Bronchial epithelial cell (primary cell): ENCODE measurements around the gene VWA3A. TPM values are rescaled to one million over a fixed set of nuclear protein-coding genes. Genes with fewer than 3 reads are reported as not detected.
A peak's percentile ranks its signal among the peaks of the same experiment; 100 is the strongest.

Experiments used
- DNase-seq: peaks from one replicate; pipeline ENCODE4 v3.0.0-alpha.2; 2010; ENCODE audit warnings: low read depth
- FAIRE-seq: peaks from 2 replicates; lab custom pipeline; 2011; peaks lifted over from hg19 to GRCh38; lab: Jason Lieb, UNC
- H3K27me3 ChIP-seq: 2 replicates; pipeline ENCODE4 v1.5.1; 2011; ENCODE audit warnings: low read length; ENCODE audit not compliant: control insufficient read depth, insufficient read depth
- H3K36me3 ChIP-seq: 2 replicates; pipeline ENCODE4 v1.5.1; 2011; ENCODE audit warnings: low read length; ENCODE audit not compliant: control insufficient read depth, insufficient read depth
- H3K4me3 ChIP-seq: 2 replicates; pipeline ENCODE4 v1.5.1; 2011; ENCODE audit warnings: mild to moderate bottlenecking, low read depth, low read length, control low read depth
- CTCF ChIP-seq: IDR thresholded peaks from 2 replicates; pipeline ENCODE4 v1.5.1; 2011; ENCODE audit warnings: mild to moderate bottlenecking, moderate library complexity, low read length, control low read depth, inconsistent platforms; ENCODE audit not compliant: insufficient read depth, severe bottlenecking
- total RNA-seq: library from RNA; depleted of rRNA; stranded (reverse); fragments of >200 nt; gene quantifications from 2 replicates; pipeline ENCODE4 v1.2.1, GENCODE V29; 2014

VWA3A gene
- total RNA-seq, 1 donor from 2014 or later, result under 0.01 TPM

- peak overlapping the region; percentile 1 for H3K4me3 ChIP-seq
- no peaks in the 10 kb centered on the region for H3K27me3 ChIP-seq
- no peaks in the 10 kb centered on the region for H3K36me3 ChIP-seq
- no peak for TF ChIP-seq CTCF
- FAIRE-seq, result peak; percentile 62
- DNase-seq, result peak; percentile 93
These were observed 20.9 kb upstream of the VWA3A start for GRCh38 chr16:22071331-22071910.

- FAIRE-seq (no peak), DNase-seq (no peak)
- no peak for TF ChIP-seq CTCF
- no peaks in the 10 kb centered on the region for H3K27me3 ChIP-seq
- no peaks in the 10 kb centered on the region for H3K36me3 ChIP-seq
- H3K4me3 ChIP-seq, result no peak overlapping the region
These were observed 19.0 kb upstream of the VWA3A start for GRCh38 chr16:22073350-22073749.

GRCh38 chr16:22075043-22075757 is 17.1 kb upstream of the VWA3A start:
- Histone ChIP-seq H3K27me3 (no peaks in the 10 kb centered on the region), H3K4me3 (no peak overlapping the region), H3K36me3 (no peaks in the 10 kb centered on the region)
- no peak for TF ChIP-seq CTCF
- no peak for FAIRE-seq
- peak; percentile 62 for DNase-seq

- FAIRE-seq, result no peak
- H3K36me3 ChIP-seq, result no peaks in the 10 kb centered on the region
- H3K27me3 ChIP-seq, result no peaks in the 10 kb centered on the region
- H3K4me3 ChIP-seq, result no peak overlapping the region
- no peak for TF ChIP-seq CTCF
- peak; percentile 21 for DNase-seq
These were observed 16.6 kb upstream of the VWA3A start for GRCh38 chr16:22075776-22076175.

- DNase-seq (peak; percentile 41), FAIRE-seq (no peak)
- H3K36me3 ChIP-seq, result no peaks in the 10 kb centered on the region
- no peak overlapping the region for H3K4me3 ChIP-seq
- TF ChIP-seq CTCF, result peak; percentile 66
- no peaks in the 10 kb centered on the region for H3K27me3 ChIP-seq
These were observed 14.5 kb upstream of the VWA3A start for GRCh38 chr16:22077700-22078313.
